Caco-2 (cell line): ENCODE data around the gene PPP1R14B. TPM values are rescaled to one million over a fixed set of nuclear protein-coding genes. Genes with fewer than 3 reads are reported as not detected.

Experiments used
- BruUV-seq: library from RNA; stranded (reverse); fragments of 400-500 nt; replicated peaks from 2 replicates; lab custom pipeline; 2021; lab: Mats Ljungman, UMichigan
- CTCF ChIA-PET: fragments of 300-600 bp; sonication (Branson Sonifier 250); formaldehyde crosslinking; loops from one replicate; lab custom pipeline; 2022; ENCODE audit warnings: antibody characterized with exemption; lab: Charles Lee
- POLR2A ChIA-PET: fragments of 300-600 bp; sonication (Branson Sonifier 250); formaldehyde crosslinking; loops from one replicate; lab custom pipeline; 2022; ENCODE audit warnings: antibody characterized with exemption; lab: Charles Lee
- DNase-seq, 2 experiments: peaks; one replicate each; pipeline versions ENCODE4 v3.0.0 to v3.0.0-alpha.2; 2020 to 2022
- H3K27me3 ChIP-seq: replicated peaks from 2 replicates; pipeline ENCODE4 v1.6.0; 2011; ENCODE audit warnings: low read length; ENCODE audit not compliant: control insufficient read depth, insufficient read depth
- H3K36me3 ChIP-seq: 2 replicates; pipeline ENCODE4 v1.5.1; 2011; ENCODE audit warnings: low read length; ENCODE audit not compliant: control insufficient read depth, insufficient read depth
- H3K4me1 ChIP-seq: fragments of 250-450 bp; sonication (Bioruptor Pico); 2 replicates; pipeline ENCODE4 v1.5.1; 2020; ENCODE audit warnings: mild to moderate bottlenecking
- H3K4me3 ChIP-seq: 2 replicates; pipeline ENCODE4 v1.5.1; 2011; ENCODE audit warnings: low read depth, mild to moderate bottlenecking, control low read depth, low read length
- H3K9me3 ChIP-seq: fragments of 250-450 bp; sonication (Bioruptor Pico); 2 replicates; pipeline ENCODE4 v1.5.1; 2020; ENCODE audit warnings: mild to moderate bottlenecking, moderate library complexity
- H3K27ac Mint-ChIP-seq: one replicate; pipeline ENCODE4 v1.8.0; 2022; ENCODE audit warnings: mixed read lengths; ENCODE audit not compliant: unreplicated experiment
- H3K27me3 Mint-ChIP-seq: one replicate; pipeline ENCODE4 v1.8.0; 2022; ENCODE audit warnings: mixed read lengths; ENCODE audit not compliant: insufficient read depth, unreplicated experiment
- H3K36me3 Mint-ChIP-seq: one replicate; pipeline ENCODE4 v1.8.0; 2022; ENCODE audit warnings: mild to moderate bottlenecking, mixed read lengths; ENCODE audit not compliant: insufficient read depth, unreplicated experiment
- H3K4me1 Mint-ChIP-seq: one replicate; pipeline ENCODE4 v1.8.0; 2022; ENCODE audit warnings: low read depth, mixed read lengths; ENCODE audit not compliant: unreplicated experiment
- H3K4me3 Mint-ChIP-seq: one replicate; pipeline ENCODE4 v1.8.0; 2022; ENCODE audit warnings: mild to moderate bottlenecking, moderate library complexity, mixed read lengths; ENCODE audit not compliant: unreplicated experiment
- H3K9me3 Mint-ChIP-seq: one replicate; pipeline ENCODE4 v1.8.0; 2022; ENCODE audit warnings: mixed read lengths; ENCODE audit not compliant: unreplicated experiment
- intact Hi-C: fragments of 100-400 bp; cut with micrococcal nuclease; formaldehyde crosslinking; loops from one replicate; pipeline ENCODE4 v1.10.0; 2022; ENCODE audit not compliant: unreplicated experiment
- total RNA-seq: library from RNA; stranded (reverse); gene quantifications from 2 replicates; pipeline ENCODE4 v1.2.3, GENCODE V29; 2022
- TF ChIP-seq, protein P1 (sequence below), 2 experiments: fragments of 200-600 bp in 1 of 2; IDR thresholded peaks; 1 replicate in 1 of 2; 2 replicates in 1 of 2; pipeline versions ENCODE4 v1.5.1 to v1.8.0; 2011 to 2022; ENCODE audit warnings: antibody characterized with exemption in 1 of 2, control low read depth in 1 of 2, inconsistent platforms in 1 of 2, low read depth in 1 of 2, low read length in 1 of 2, mild to moderate bottlenecking in 1 of 2, moderate library complexity in 1 of 2; ENCODE audit not compliant: insufficient read depth in 1 of 2, severe bottlenecking in 1 of 2, unreplicated experiment in 1 of 2

PPP1R14B gene
- total RNA-seq, 1 experiment from 2014 or later: 162 TPM

- no peak for DNase-seq
- intact Hi-C loops: loop anchor here (2.0 kb wide), 1 partner anchor 65 kb away; the partner anchor contains the start of gene ESRRA
- POLR2A ChIA-PET: interaction anchor here (0.7 kb wide), 1 partner anchor 78 kb away, joined by 5 read pairs; the partner anchor contains the start of genes PRDX5 and TRMT112
- Mint-ChIP-seq H3K27me3 (no peaks in the 10 kb centered on the region), H3K4me1 (peaks cover 15% of the 10 kb centered on the region), H3K9me3 (no peaks in the 10 kb centered on the region), H3K36me3 (peaks cover 63% of the 10 kb centered on the region), H3K27ac (peak overlapping the region; percentile 90), H3K4me3 (peak overlapping the region; percentile 88)
- BruUV-seq: no TSS peak
- Histone ChIP-seq H3K4me3 (peak overlapping the region; percentile 95), H3K27me3 (no peaks in the 10 kb centered on the region), H3K9me3 (no peaks in the 10 kb centered on the region), H3K4me1 (peaks cover 24% of the 10 kb centered on the region), H3K36me3 (peaks cover 3% of the 10 kb centered on the region; the same call in 1 of the 2 replicates)
- TF ChIP-seq, protein P1, sequence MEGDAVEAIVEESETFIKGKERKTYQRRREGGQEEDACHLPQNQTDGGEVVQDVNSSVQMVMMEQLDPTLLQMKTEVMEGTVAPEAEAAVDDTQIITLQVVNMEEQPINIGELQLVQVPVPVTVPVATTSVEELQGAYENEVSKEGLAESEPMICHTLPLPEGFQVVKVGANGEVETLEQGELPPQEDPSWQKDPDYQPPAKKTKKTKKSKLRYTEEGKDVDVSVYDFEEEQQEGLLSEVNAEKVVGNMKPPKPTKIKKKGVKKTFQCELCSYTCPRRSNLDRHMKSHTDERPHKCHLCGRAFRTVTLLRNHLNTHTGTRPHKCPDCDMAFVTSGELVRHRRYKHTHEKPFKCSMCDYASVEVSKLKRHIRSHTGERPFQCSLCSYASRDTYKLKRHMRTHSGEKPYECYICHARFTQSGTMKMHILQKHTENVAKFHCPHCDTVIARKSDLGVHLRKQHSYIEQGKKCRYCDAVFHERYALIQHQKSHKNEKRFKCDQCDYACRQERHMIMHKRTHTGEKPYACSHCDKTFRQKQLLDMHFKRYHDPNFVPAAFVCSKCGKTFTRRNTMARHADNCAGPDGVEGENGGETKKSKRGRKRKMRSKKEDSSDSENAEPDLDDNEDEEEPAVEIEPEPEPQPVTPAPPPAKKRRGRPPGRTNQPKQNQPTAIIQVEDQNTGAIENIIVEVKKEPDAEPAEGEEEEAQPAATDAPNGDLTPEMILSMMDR (IDR thresholded peaks at IDR 0.05; ENCODE audit: insufficient read depth in 1 of 2, low read depth in 1 of 2, low read length in 1 of 2, severe bottlenecking in 1 of 2, unreplicated experiment in 1 of 2): no peak
- CTCF ChIA-PET: no interaction called here
These were observed 6.9 kb downstream of the PPP1R14B start for GRCh38 chr11:64239662-64240434.

GRCh38 chr11:64238999-64239398, 7.7 kb downstream of the PPP1R14B start:
- no peak overlapping the region for H3K27ac Mint-ChIP-seq
- BruUV-seq: no TSS peak
- intact Hi-C loops: no loop called here
- no peaks in the 10 kb centered on the region for H3K9me3 Mint-ChIP-seq
- H3K36me3 Mint-ChIP-seq: peaks cover 58% of the 10 kb centered on the region
- Histone ChIP-seq H3K9me3 (no peaks in the 10 kb centered on the region), H3K4me1 (peaks cover 24% of the 10 kb centered on the region), H3K36me3 (peaks cover 3% of the 10 kb centered on the region; the same call in 1 of the 2 replicates), H3K4me3 (no peak overlapping the region), H3K27me3 (no peaks in the 10 kb centered on the region)
- ChIA-PET POLR2A (interaction anchor here (0.7 kb wide), 1 partner anchor 79 kb away, joined by 5 read pairs; the partner anchor contains the start of genes PRDX5 and TRMT112), CTCF (interaction anchor here (0.8 kb wide), 1 partner anchor 53 kb away, joined by 3 read pairs; the partner anchor contains the start of gene STIP1)
- no peak overlapping the region for H3K4me3 Mint-ChIP-seq
- no peaks in the 10 kb centered on the region for H3K27me3 Mint-ChIP-seq
- no peak for DNase-seq
- H3K4me1 Mint-ChIP-seq: peaks cover 15% of the 10 kb centered on the region
- TF ChIP-seq, protein P1 (IDR thresholded peaks at IDR 0.05; ENCODE audit: insufficient read depth in 1 of 2, low read depth in 1 of 2, low read length in 1 of 2, severe bottlenecking in 1 of 2, unreplicated experiment in 1 of 2): no peak

GRCh38 chr11:64238076-64238475, 8.7 kb downstream of the PPP1R14B start:
- no TSS peak for BruUV-seq
- Histone ChIP-seq H3K27me3 (no peaks in the 10 kb centered on the region), H3K4me1 (peaks cover 30% of the 10 kb centered on the region), H3K9me3 (no peaks in the 10 kb centered on the region), H3K36me3 (no peaks in the 10 kb centered on the region; the same call in 1 of the 2 replicates), H3K4me3 (no peak overlapping the region)
- Mint-ChIP-seq H3K4me3 (no peak overlapping the region), H3K9me3 (no peaks in the 10 kb centered on the region), H3K36me3 (peaks cover 55% of the 10 kb centered on the region), H3K4me1 (peaks cover 8% of the 10 kb centered on the region), H3K27me3 (no peaks in the 10 kb centered on the region), H3K27ac (no peak overlapping the region)
- no peak for DNase-seq
- ChIA-PET POLR2A (no interaction called here), CTCF (interaction anchor here (0.5 to 1.2 kb wide), 2 partner anchors 9 to 63 kb away, joined by 3 read pairs; partner anchors contain the start of gene PPP1R14B)
- intact Hi-C loops: no loop called here
- TF ChIP-seq, protein P1 (IDR thresholded peaks at IDR 0.05; ENCODE audit: insufficient read depth in 1 of 2, low read depth in 1 of 2, low read length in 1 of 2, severe bottlenecking in 1 of 2, unreplicated experiment in 1 of 2): no peak
